ENCODE measurements around the gene CREBBP. TPM values are rescaled to one million over a fixed set of nuclear protein-coding genes. Genes with fewer than 3 reads are reported as not detected.
A peak's percentile ranks its signal among the peaks of the same experiment; 100 is the strongest.

CREBBP gene
- total and polyA plus RNA-seq, 2 donors (not counting 1 experiment from before 2014, with no cell fraction given): 6.1 to 22.6 TPM

- Histone ChIP-seq H3K4me1 (ENCODE audit: control insufficient read depth, extremely low read depth, insufficient read depth, low read length) (no peaks in the 10 kb centered on the region), H3K4me3 (replicated peaks in 1 of 4; ENCODE audit: control extremely low read depth in 1 of 4, insufficient read depth in 1 of 4, low read depth in 3 of 4, low read length in 4 of 4) (no peak overlapping the region), H3K27me3 (ENCODE audit: control insufficient read depth, insufficient read depth, low read length) (no peaks in the 10 kb centered on the region), H3K79me2 (ENCODE audit: control insufficient read depth, insufficient read depth, low read length) (no peaks in the 10 kb centered on the region), H3K9me3 (ENCODE audit: control insufficient read depth, insufficient read depth, low read depth, low read length) (no peaks in the 10 kb centered on the region), H3K9ac (ENCODE audit: insufficient read depth, low read length) (no peak overlapping the region), H4K20me1 (ENCODE audit: control insufficient read depth, extremely low read depth, insufficient read depth, low read length) (no peaks in the 10 kb centered on the region), H3K4me2 (ENCODE audit: extremely low read depth, insufficient read depth, low read length) (no peak overlapping the region), H3K36me3 (ENCODE audit: control insufficient read depth, insufficient read depth, low read length) (peaks cover 9% of the 10 kb centered on the region), H2AFZ (ENCODE audit: low read length) (no peak overlapping the region), H3K27ac (ENCODE audit: insufficient read depth, low read length) (no peak overlapping the region)
- TF ChIP-seq EZH2 (IDR thresholded peaks at IDR 0.05; ENCODE audit: low read length, missing control alignments): no peak
- TF ChIP-seq CTCF (conservative IDR thresholded peaks at IDR 0.05 in 1 of 2, IDR thresholded peaks at IDR 0.05 in 1 of 2; ENCODE audit: low read depth in 1 of 2, low read length in 2 of 2): no peak
- peak in 1 of 2 donors; percentile 13 for DNase-seq (ENCODE audit: low read depth in 2 of 2)
Measured at GRCh38 chr16:3681206-3681605, 199.3 kb downstream of the CREBBP start.

DNA sequence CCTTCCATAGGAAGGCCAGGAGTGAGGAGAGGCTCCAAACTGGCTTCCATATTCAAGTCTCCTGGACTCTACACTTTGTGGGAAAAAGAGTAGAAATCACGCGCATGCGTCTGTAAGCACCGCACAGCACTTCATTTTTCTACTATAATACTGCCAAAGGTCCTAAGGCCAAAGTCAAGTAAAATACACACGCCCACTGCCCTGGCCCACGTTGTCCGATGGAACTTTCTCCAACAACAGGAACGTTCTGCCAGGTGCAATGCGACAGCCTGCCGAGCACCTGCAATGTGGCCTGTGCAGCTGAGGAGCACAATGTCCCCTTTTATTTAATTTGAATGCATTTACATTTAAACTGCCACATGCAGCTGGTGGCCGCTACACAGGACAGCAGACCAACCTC, 202.5 kb downstream of the CREBBP start:
- Histone ChIP-seq H3K4me1 (ENCODE audit: control insufficient read depth, extremely low read depth, insufficient read depth, low read length) (no peaks in the 10 kb centered on the region), H3K9ac (ENCODE audit: insufficient read depth, low read length) (no peak overlapping the region), H3K36me3 (ENCODE audit: control insufficient read depth, insufficient read depth, low read length) (peaks cover 16% of the 10 kb centered on the region), H3K79me2 (ENCODE audit: control insufficient read depth, insufficient read depth, low read length) (no peaks in the 10 kb centered on the region), H3K9me3 (ENCODE audit: control insufficient read depth, insufficient read depth, low read depth, low read length) (no peaks in the 10 kb centered on the region), H3K4me2 (ENCODE audit: extremely low read depth, insufficient read depth, low read length) (no peak overlapping the region), H3K4me3 (replicated peaks in 1 of 4; ENCODE audit: control extremely low read depth in 1 of 4, insufficient read depth in 1 of 4, low read depth in 3 of 4, low read length in 4 of 4) (no peak overlapping the region), H2AFZ (ENCODE audit: low read length) (no peak overlapping the region), H3K27ac (ENCODE audit: insufficient read depth, low read length) (no peak overlapping the region), H4K20me1 (ENCODE audit: control insufficient read depth, extremely low read depth, insufficient read depth, low read length) (no peaks in the 10 kb centered on the region), H3K27me3 (ENCODE audit: control insufficient read depth, insufficient read depth, low read length) (no peaks in the 10 kb centered on the region)
- TF ChIP-seq CTCF (conservative IDR thresholded peaks at IDR 0.05 in 1 of 2, IDR thresholded peaks at IDR 0.05 in 1 of 2; ENCODE audit: low read depth in 1 of 2, low read length in 2 of 2) (no peak), EZH2 (IDR thresholded peaks at IDR 0.05; ENCODE audit: low read length, missing control alignments) (no peak)
- DNase-seq (ENCODE audit: low read depth in 2 of 2): no peak

- H3K4me3 ChIP-seq (replicated peaks in 1 of 4; ENCODE audit: control extremely low read depth in 1 of 4, insufficient read depth in 1 of 4, low read depth in 3 of 4, low read length in 4 of 4): no peak overlapping the region
- no peaks in the 10 kb centered on the region for H3K79me2 ChIP-seq (ENCODE audit: control insufficient read depth, insufficient read depth, low read length)
- H3K4me2 ChIP-seq (ENCODE audit: extremely low read depth, insufficient read depth, low read length): no peak overlapping the region
- H3K4me1 ChIP-seq (ENCODE audit: control insufficient read depth, extremely low read depth, insufficient read depth, low read length): no peaks in the 10 kb centered on the region
- H3K9me3 ChIP-seq (ENCODE audit: control insufficient read depth, insufficient read depth, low read depth, low read length): no peaks in the 10 kb centered on the region
- no peak overlapping the region for H2AFZ ChIP-seq (ENCODE audit: low read length)
- H4K20me1 ChIP-seq (ENCODE audit: control insufficient read depth, extremely low read depth, insufficient read depth, low read length): no peaks in the 10 kb centered on the region
- H3K27ac ChIP-seq (ENCODE audit: insufficient read depth, low read length): no peak overlapping the region
- no peaks in the 10 kb centered on the region for H3K27me3 ChIP-seq (ENCODE audit: control insufficient read depth, insufficient read depth, low read length)
- no peak for DNase-seq (ENCODE audit: low read depth in 2 of 2)
- H3K36me3 ChIP-seq (ENCODE audit: control insufficient read depth, insufficient read depth, low read length): peaks cover 18% of the 10 kb centered on the region
- TF ChIP-seq EZH2 (IDR thresholded peaks at IDR 0.05; ENCODE audit: low read length, missing control alignments) (no peak), CTCF (conservative IDR thresholded peaks at IDR 0.05 in 1 of 2, IDR thresholded peaks at IDR 0.05 in 1 of 2; ENCODE audit: low read depth in 1 of 2, low read length in 2 of 2) (no peak)
- no peak overlapping the region for H3K9ac ChIP-seq (ENCODE audit: insufficient read depth, low read length)
Measured at GRCh38 chr16:3675601-3676130, 204.8 kb downstream of the CREBBP start.

Other genes starting within 250 kb of the CREBBP start
- 18.5 and 29.1 TPM in 2 replicates for gene DNASE1, start 226.0 kb downstream of the CREBBP start, total RNA-seq
- gene DNASE1, start 226.0 kb downstream of the CREBBP start, polyA plus RNA-seq: 2.9 and 4.5 TPM in 2 replicates
- gene TRAP1, start 163.2 kb downstream of the CREBBP start, total RNA-seq: 42.6 and 97.8 TPM in 2 replicates
- gene TRAP1, start 163.2 kb downstream of the CREBBP start, polyA plus RNA-seq: 52.1 and 110 TPM in 2 replicates
- 21.6 and 37.0 TPM in 2 replicates for gene ADCY9, start 235.7 kb upstream of the CREBBP start, total RNA-seq
- 21.1 and 22.1 TPM in 2 replicates for gene ADCY9, start 235.7 kb upstream of the CREBBP start, polyA plus RNA-seq